HT-29 (cell line): ENCODE results near the gene CSK. TPM values are rescaled to one million over a fixed set of nuclear protein-coding genes. Genes with fewer than 3 reads are reported as not detected.
A peak's percentile ranks its signal among the peaks of the same experiment; 100 is the strongest.
"Not testable (repeated sequence)": the region's sequence is repeated elsewhere in the genome, so short reads cannot be mapped to it uniquely, and the experiment has no call there.

Experiments
- DNase-seq: peaks from one replicate; pipeline ENCODE4 v3.0.0-alpha.2; 2015; ENCODE audit warnings: low spot score
- total RNA-seq: library from RNA; depleted of rRNA; stranded (reverse); fragments of >200 nt; shearing (Covaris generic); gene quantifications from 2 replicates; pipeline ENCODE4 v1.2.3, GENCODE V29; 2014

CSK gene
- total RNA-seq, 1 experiment from 2014 or later, result 60.2 TPM

DNA sequence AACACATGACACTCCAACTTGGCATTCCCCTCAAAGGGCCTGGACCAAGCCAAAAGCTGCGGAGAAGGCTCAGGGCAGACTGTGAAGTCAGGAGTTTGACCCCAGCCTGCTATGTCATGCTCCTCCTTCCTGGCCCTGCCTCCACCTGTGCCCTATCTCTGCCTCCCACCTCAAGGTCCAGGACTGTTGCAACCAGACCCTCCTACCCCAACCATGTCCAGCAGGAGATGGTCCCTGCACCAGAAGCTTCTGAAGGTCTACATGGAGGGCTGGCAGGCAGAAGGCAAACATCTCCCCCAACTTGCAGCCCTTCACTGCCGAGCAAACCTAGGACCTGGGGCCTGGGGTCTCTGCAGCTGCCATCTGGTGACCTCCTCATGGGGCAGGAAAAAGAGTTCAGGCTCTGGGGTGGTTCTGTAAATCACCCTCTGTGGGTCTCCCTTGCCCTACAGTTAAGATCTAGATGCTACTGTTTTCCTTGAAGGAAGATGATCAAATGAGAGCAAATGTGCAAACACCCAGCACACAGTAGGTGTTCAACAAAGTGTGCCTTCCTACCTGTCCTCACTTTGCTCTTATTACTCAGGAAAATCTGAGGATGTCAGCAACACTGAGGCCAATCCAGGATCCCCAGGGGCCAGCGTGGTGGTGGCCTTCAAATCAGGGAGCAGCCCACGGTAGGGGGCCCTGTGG, 11.5 kb upstream of the CSK start:
- no peak for DNase-seq

DNA sequence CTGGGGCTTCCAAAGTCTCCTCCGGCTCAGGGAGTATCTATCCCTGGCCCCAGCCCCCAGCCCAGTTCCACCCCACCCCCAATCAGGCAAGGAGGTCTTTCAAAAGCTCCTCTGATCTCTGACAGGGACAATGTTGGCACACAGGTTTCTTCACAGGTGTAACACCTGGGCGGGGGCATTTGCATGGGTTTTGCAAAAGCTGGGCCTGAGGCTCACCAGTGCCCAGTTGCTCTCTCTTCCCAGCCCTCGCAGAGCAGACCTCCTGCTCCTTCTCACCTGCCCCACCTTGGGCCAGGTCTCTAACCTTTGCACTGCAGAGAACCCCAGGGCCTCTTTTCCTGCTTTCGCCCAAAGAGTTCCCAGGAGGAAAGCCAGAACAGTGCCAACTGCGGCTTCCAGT, 8.6 kb upstream of the CSK start:
- DNase-seq, result no peak

DNA sequence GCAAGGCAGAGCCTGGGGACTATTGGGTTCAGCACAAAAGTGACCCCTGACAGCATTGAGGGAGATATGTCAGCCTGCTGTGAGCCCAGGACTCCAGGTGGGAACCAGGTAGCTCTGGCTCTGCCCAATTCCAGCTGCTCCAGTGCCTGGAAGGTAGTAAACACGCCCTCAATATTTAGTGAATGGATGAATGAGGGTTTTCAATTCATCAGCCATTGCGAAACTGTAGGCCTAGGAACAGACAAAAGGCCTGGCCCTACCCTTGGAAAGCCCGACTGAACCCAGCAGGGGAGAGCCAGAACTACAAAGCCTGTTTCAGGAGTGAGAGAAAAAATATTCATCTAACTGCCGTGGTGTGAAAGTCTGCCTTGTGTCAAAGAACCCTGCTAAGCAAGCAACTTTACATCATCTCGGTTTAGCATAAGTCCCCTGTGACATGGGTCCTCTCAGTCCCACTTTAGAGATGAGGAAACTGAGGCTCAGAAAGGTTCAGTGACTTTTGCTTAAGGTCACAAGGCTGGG, 8.1 kb upstream of the CSK start:
- no peak for DNase-seq

DNA sequence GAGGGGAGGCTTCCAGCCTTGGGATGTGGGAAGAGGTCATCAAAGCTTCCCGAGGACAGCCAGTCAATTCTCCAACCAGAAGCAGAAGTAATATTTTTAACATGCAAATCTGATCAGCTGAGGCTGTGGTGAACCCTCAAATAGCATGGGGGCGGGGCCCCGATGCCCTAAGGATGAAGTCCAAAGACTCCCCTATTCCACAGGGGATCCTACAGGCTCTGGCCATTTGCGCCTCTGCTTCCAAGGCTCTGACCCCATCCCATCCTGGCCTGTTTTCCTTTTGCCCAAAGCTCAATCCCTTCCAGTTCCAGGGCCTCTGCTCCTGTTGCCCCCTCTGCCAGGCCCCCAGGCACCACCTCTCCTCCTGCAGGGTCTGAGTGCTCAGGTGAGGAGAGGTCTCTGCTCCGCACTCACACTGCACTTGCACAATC, 6.7 kb upstream of the CSK start:
- no peak for DNase-seq

DNA sequence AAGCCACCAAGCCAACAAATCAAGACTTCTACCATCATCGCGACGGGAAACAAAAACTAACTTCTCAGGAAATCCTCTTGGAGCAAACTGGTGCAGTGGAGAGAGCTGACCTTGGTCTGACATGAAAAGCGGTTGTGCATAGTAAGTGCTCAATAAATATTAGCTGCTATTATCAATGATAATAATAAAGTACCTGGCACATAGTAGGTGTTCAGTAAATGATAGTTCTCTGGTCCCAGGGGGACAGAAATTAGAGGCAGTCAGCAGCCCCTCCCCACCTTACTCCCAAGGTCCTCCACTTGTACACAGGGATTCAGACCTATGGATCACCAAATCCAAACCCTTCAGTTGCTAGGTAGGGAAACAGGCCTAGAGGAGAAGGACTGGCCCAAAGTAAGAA, 6.0 kb upstream of the CSK start:
- DNase-seq, result no peak

DNA sequence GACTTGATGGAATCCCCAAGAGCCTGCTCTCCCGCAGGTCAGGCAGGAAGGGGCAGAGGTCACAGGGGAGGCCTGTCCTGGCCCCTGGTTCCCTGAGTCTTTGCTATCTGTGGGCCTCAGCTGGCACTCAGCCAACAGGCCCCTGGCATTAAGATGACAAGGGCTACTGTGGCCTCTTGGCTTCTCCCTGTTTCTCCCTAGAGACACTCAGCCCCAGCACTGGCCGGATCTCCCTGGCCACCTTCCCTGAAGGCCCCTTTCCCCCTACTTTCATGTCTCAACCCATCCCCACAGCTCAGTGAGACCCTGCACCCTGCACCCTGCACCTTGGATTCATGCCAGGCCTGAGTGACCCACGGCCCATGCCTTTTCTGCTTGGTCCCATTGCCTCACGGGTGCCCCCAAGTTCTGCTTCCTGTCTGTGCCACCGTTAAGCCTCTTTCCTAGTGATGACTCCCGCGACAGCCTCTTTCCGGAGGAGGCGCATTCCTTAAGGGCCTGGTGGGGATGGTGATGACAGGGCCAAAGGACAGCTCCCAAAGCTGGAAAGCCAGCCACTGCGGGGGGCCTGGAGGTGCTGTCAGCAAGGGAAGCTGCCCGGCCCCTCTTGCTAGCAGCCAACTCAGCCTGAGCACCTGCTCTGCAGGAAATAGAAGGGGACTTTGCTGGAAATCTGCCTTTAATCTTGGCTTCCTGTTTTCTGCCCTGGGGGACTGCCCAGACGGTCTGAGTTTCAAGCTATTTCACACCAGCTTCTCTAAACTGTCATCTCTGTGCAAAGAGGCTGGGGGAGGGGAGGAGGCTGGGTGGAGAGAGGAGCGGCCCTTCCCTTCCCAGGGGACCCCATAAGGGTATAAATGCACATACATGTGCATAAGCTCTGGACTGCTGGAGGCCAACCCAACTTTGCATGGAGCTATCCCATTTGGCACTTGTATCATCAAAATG, 4.8 kb upstream of the CSK start:
- no peak for DNase-seq

DNA sequence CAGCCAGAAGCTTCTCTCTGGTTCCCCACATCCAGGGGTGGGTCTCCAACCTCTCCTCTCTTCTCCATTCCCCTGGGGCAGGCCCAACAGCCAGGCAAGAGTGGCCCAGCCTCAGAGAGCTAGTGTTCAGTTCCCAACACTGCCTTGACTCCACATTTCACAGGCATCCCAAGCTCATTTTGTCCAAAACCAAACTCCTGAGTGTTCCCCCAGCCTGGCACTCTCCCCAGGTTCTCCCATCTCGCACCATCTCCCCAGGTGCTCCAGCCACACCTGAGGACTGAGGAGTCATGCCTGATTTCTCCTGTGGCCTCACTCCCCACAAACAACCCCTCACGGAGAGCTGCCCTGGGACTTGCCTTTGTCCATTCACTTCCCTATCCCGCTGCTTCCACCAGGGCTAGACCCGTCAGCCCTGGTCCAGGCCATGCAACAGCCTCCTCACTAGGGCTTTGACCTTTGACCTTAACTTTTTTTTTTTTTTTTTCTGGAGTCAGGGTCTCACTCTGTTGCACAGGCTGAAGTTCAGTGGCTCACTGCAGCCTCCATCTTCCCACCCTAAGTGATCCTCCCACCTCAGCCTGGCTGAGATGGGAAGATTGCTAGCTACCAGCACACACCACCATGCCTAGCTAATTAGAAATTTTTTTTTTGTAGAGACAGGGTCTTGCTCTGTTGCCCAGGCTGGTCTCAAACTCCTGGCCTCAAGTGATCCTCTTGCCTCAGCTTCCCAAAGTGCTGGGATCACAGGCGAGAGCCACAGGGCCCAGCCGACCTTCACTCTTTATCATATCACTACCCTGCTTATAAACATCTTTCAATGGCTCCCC, 3.9 kb upstream of the CSK start:
- no peak for DNase-seq

DNA sequence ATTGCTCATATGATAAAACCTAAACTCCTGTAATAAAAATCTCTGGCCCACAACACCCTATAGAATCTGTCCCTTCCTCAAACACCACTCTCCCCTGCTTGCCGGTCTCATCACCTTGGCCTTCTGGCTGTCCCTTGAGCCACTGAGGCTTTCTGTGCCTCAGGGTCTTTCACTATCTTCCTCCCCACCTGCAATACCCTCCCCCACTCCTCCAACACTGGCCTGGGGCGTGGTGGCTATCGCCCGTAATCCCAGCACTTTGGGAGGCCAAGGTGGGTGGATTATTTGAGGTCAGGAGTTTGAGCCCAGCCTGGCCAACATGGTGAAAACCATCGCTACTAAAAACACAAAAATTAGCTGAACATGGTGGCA, 3.3 kb upstream of the CSK start:
- DNase-seq, result no peak

DNA sequence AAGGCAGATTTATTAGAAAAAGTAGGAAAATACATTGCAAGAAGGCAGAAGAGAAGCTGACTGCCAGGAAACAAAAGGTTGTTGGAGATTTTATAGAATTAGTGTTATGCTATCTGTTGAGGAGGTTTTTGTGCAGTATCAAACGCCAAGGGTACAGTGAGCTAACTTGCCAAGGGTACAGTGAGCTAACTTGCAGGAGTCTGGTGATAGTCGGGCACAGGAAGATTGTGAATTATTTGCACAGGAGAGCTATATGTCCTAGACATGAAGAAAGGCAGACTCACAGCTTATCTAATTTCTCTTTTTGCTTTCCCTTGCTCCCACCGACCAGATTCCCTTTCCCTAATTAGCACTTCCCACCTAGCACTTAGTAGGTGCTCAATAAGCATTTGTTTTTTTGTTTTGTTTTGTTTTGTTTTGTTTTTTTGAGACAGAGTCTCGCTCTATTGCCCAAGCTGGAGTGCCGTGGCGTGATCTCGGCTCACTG, 2.7 kb upstream of the CSK start:
- DNase-seq, result no peak

DNA sequence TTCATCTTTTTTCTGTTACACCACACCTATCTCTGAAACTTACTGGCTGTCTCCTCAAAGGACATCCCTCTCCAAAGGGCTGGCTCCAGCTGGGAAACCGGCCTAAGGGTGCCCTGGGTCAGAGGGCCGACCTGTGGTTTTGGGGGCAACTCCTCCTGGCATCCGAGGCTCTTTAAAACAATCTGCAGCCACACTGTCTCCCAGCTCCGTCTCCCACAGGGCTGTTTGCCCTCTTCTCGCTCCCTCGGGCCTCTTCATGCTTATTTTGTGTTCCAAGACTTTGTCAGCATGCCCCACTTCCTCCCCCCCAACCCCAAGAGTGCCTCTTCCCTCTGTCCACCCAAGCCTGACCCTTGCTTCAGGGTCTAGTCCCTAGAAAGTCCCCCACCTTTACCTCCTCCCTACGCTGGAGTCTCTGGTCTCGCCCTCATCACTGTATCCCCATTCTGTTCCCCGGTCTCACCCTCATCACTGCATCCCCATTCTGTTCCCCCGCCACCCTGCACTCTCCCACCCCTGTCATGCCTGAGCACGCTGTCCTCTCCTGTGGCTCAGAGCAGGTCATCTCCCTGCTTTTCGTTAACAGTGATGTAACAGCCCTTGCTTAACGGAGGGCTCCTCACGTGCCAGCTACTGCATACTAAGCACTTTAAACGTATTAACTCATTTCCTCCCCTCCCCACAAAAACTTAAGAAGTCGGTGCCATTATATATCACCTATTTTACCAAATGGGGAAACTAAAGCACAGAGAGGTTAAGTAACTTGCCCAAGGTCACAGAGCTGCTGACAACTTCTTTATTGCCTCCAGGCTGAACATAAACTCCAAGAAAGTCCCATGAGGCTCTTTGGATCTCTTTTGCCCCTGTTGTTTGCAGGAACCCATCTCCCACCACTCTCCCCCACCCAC, 1.1 kb upstream of the CSK start:
- no peak for DNase-seq

DNA sequence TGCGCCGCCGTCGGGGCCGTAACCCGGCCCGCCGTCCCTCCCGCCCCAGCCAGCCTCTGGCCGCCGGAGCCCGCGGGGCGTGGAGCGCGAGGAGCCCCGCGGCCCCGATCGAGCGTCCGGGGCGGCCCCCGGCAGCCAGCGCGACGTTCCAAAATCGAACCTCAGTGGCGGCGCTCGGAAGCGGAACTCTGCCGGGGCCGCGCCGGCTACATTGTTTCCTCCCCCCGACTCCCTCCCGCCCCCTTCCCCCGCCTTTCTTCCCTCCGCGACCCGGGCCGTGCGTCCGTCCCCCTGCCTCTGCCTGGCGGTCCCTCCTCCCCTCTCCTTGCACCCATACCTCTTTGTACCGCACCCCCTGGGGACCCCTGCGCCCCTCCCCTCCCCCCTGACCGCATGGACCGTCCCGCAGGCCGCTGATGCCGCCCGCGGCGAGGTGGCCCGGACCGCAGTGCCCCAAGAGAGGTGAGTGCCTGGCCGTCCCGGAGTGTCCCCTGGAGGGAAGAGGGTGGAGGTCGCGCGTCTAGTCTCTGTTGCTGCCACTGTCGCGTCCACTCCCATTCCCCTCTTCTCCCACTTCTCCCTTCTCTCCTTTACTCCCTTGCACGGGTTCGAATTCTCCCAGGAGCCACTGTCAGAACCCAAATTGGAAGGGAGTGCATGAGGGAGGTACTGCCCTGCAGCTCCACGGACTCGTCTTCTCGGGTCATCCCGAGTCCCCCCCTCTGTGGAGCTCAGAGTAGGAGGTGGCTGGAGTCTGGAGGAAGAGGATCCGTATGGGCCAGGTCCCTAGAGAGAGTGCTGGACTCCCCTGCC, 585 bp downstream of the CSK start:
- DNase-seq, result peak; percentile 28

DNA sequence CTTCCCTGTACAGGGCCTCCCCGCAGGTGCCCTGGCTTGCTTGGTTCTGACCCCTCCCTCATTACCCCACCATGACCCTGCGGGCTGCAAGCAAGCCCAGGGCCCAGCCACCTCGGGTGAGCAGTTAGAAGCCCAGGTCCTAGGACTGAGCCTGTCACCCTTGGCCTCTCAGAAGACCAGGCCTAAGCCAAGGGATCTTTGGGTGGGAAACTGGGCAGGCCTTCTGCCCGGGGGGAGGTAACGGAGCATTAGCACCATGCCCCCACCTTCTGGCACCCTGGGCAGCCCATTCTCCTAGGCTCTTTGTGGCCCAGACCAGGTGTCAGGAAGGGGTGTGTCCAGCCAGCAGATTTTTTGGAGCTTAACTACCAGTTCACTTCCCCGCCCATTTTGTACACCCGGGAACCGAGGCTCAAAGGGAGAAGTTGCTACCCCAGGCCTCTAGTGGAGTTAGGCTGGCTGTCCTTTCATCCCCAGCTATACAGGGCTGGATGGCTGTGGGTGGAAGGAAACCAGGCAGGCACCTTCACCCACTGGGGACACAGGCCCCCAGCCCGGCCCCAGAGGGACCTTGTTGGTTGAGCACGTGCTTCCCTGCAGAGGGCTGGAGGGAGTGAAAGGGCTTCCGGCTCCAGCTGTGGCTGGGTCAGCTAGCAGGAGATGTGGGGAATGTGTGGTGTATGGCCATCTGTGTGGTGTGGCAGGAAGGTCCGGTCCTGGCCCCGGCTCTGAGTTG, 1.4 kb downstream of the CSK start:
- peak; percentile 55 for DNase-seq

DNA sequence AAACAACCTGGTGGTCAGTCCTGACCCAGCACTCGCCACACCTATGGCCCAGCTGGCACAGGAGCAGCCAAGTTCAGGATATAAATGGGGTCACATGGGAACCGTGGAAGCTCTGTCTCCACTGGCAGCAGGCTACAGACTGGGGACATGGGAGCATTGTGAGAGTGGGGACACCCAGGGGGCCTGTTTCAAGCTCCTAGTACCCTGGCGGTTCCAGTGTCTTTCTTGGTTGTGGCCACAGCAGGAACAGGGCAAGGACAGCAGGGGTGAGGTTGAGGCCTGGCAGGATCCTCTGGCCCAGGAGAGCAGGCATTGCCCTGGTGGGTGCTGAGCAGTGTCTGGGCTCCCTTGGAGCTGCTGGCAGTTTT, 1.9 kb downstream of the CSK start:
- no peak for DNase-seq

DNA sequence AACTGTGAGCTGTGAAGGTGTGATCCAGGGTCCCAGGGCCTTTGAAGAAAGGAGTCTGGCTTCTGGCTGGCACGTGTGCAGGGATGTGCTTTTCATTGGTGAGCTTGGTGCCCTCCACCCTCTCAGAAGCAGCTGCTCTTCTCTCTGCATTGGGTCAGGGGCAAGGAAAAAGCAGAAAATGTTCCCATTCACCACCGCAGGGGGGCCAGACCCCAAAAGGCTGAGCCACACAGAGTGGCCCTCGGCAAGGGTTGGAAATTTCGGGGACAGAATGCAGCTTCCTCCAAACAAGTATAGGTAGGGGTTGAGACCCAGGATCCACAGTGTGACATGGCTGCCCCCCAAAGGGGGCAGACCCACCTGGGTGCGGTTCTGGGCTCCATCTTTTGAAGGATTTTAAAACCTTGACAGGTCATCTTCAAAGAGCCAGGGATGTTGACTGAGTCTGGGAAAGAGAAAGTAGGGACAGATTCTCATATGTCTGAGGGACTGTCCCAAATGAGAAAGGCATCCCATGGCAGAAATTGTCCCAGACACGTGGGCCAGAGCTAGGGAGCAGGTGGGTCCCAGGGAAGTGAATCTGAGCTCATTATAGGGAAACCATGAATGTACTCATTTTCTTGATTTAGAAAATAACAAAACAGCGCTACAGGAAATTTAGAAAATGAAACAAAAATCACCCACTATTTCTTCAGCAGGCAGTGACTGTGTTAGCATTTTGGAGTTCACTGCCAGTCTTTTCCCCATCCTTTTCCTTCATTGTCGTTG, 2.7 kb downstream of the CSK start:
- DNase-seq, result no peak

DNA sequence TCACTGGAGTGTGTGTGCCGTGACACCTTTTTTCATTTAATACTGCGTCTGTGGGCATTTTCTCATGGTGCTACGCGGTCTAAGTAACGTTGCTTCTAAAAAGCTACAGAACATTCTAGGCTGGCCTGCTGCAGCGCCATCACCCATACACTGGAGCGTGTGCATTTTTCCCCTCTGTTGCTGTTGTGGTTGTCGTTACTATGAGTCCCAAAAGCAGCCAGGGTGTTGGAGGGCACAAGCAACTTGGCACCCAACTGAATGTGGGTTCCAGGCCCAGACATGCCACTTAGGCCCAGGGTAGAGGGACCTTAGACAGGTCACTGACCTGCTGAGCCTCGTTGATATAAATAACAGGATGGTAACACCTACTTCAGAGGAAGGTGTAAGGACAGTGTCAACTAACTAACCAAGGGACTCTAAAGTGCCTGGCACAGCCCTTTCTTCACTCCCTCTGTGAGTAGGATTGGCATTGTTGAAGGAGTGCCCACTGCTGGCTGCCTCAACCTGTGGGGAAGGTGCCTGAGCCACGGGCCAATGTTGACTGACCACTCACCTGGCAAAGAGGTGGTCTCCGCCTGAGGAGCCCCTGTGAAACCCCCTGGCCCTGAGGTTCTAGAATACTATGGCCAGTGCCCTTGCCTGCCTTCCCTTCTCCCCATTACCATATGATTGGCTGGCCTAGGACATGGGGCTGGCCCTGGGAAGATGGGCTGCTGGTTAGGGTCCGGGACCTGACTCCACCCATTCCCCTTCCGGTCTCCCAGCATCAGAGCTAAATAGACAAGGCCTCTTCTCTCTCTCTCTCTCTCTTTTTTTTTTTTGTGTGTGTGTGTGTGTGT, 3.5 kb downstream of the CSK start:
- no peak for DNase-seq

DNA sequence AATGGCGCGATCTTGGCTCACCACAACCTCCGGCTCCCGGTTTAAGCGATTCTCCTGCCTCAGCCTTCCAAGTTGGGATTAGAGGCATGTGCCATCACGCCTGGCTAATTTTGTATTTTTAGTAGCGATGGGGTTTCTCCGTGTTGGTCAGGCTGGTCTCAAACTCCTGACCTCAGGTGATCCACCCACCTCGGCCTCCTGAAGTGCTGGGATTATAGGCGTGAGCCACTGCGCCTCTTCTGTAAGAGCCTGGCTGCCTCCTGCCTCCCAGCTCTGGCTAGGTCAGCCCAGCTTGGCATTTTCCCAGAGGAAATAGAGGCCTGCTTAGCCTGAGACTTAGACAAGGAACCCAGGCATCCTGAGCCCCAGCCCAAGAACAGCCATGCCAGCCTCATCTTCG, 4.2 kb downstream of the CSK start:
- DNase-seq, result not testable (repeated sequence)

DNA sequence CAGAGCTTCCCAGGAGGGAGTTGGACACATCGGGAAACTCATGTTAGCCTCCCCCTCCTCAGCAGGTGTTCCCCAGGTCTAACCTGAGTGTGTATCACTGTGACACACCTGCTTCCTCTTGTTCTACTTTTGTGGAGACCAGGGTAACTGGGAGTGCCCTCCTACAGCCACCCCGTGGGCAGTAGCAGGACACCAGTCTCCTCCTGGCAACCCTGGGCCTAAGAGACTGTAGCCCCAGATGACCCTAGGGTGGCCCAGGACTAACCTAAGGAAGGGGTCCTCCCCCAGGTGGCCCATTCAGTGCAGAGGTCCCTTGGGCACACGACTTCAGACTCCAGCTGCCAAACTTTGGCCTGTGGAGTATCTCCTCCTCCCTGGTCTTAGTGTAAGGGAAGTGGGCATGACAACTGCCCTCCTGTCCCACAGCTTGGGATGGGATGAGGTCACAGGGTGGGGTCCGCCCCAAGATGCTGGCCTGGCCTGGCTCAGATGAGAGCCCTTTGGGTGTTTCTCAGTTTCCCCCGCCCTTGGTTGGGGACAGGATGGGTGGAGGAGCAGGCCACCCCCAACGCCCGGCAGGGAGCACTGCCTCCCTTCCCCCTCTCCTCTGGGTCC, 4.8 kb downstream of the CSK start:
- DNase-seq, result no peak
